H1 (cell line): ENCODE data around the gene TADA2B.

ENCODE experiments used
- POLR2A ChIP-seq, 2 experiments: IDR thresholded peaks; 1 replicate in 1 of 2; 2 replicates in 1 of 2; pipeline ENCODE4 v1.6.1; 2011; ENCODE audit warnings: low read depth in 2 of 2, low read length in 2 of 2, mild to moderate bottlenecking in 2 of 2; ENCODE audit errors: control extremely low read depth in 1 of 2
- TF ChIP-seq, protein P1 (sequence below), 3 experiments: IDR thresholded peaks; 1 replicate in 2 of 3; 2 replicates in 1 of 3; pipeline versions ENCODE4 v1.5.1 to v1.6.1; 2011; ENCODE audit warnings: low read length in 3 of 3, mild to moderate bottlenecking in 3 of 3, inconsistent platforms in 2 of 3, low read depth in 1 of 3, moderate library complexity in 1 of 3; ENCODE audit not compliant: insufficient read depth in 1 of 3; ENCODE audit errors: control extremely low read depth in 1 of 3

DNA sequence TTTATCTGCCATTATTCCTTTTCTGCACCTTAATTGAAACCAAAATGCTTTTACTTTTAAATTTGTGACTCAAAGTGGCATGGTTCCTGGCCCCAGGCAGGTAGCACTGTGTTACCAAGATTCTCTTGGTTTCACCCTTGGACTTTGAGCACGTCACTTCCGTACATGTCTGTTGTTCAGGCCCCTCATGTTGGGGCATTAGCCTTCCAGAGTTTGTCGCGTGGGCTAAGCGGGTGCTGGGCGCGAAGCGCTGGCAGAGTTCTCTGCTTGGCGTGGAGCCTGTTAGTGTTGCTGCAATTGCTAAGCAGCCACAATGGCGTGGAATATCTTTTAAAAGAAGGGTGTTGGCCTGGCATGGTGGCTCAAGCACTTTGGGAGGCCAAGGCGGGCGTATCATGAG is 14.0 kb upstream of the TADA2B start:
- TF ChIP-seq, protein P1, sequence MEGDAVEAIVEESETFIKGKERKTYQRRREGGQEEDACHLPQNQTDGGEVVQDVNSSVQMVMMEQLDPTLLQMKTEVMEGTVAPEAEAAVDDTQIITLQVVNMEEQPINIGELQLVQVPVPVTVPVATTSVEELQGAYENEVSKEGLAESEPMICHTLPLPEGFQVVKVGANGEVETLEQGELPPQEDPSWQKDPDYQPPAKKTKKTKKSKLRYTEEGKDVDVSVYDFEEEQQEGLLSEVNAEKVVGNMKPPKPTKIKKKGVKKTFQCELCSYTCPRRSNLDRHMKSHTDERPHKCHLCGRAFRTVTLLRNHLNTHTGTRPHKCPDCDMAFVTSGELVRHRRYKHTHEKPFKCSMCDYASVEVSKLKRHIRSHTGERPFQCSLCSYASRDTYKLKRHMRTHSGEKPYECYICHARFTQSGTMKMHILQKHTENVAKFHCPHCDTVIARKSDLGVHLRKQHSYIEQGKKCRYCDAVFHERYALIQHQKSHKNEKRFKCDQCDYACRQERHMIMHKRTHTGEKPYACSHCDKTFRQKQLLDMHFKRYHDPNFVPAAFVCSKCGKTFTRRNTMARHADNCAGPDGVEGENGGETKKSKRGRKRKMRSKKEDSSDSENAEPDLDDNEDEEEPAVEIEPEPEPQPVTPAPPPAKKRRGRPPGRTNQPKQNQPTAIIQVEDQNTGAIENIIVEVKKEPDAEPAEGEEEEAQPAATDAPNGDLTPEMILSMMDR (IDR thresholded peaks at IDR 0.05; ENCODE audit: control extremely low read depth in 1 of 3, insufficient read depth in 1 of 3, low read depth in 1 of 3, low read length in 3 of 3), result no peak
- TF ChIP-seq POLR2A (IDR thresholded peaks at IDR 0.05; ENCODE audit: control extremely low read depth in 1 of 2, low read depth in 2 of 2, low read length in 2 of 2), result no peak
